CD4-positive, alpha-beta T cell (primary cell): ENCODE measurements around the gene APOC4. TPM values are rescaled to one million over a fixed set of nuclear protein-coding genes. Genes with fewer than 3 reads are reported as not detected.
A peak's percentile ranks its signal among the peaks of the same experiment; 100 is the strongest.

Experiments
- ATAC-seq: fragments of 200-7000 bp; cut with Tn5 transposase; one replicate; pipeline ENCODE4 v1.10.0; 2022; ENCODE audit warnings: mild to moderate bottlenecking; ENCODE audit not compliant: poor library complexity
- CTCF ChIA-PET: fragments of 350-600 bp; sonication (Branson Sonifier 250); formaldehyde crosslinking; loops from one replicate; lab custom pipeline; 2021; ENCODE audit warnings: antibody characterized with exemption, inconsistent platforms; lab: Charles Lee
- POLR2A ChIA-PET: fragments of 350-600 bp; sonication (Branson Sonifier 250); formaldehyde crosslinking; loops from one replicate; lab custom pipeline; 2021; ENCODE audit warnings: antibody characterized with exemption, inconsistent platforms; lab: Charles Lee
- DNase-seq, 14 experiments: peaks; one replicate each; pipeline ENCODE4 v3.0.0-alpha.2; 2013 to 2020; ENCODE audit warnings: mixed read lengths in 2 of 14
- H3K27ac ChIP-seq, 2 donors: one replicate each; pipeline versions ENCODE4 v1.5.1 to v1.7.0; 2013; ENCODE audit warnings: low read length in 2 of 2, low read depth in 1 of 2, mild to moderate bottlenecking in 1 of 2
- H3K27me3 ChIP-seq, 2 experiments: 1 replicate in 1 of 2; 2 replicates in 1 of 2; pipeline versions ENCODE4 v1.6.1 to v1.7.0; 2013; ENCODE audit warnings: low read length in 2 of 2, control low read depth in 1 of 2, mild to moderate bottlenecking in 1 of 2, moderate library complexity in 1 of 2; ENCODE audit not compliant: insufficient read depth in 2 of 2, control insufficient read depth in 1 of 2
- H3K36me3 ChIP-seq: one replicate; pipeline ENCODE4 v1.6.1; 2013; ENCODE audit warnings: low read length, control low read depth; ENCODE audit not compliant: insufficient read depth
- H3K4me1 ChIP-seq: one replicate; pipeline ENCODE4 v1.6.1; 2013; ENCODE audit warnings: low read length, control low read depth; ENCODE audit not compliant: insufficient read depth
- H3K4me3 ChIP-seq: one replicate; pipeline ENCODE4 v1.5.1; 2013; ENCODE audit warnings: mild to moderate bottlenecking, low read length, moderate library complexity
- H3K9me3 ChIP-seq, 2 experiments: 1 replicate in 1 of 2; 2 replicates in 1 of 2; pipeline versions ENCODE4 v1.6.1 to v1.7.0; 2013; ENCODE audit warnings: low read length in 2 of 2, mild to moderate bottlenecking in 2 of 2, control low read depth in 1 of 2, moderate library complexity in 1 of 2; ENCODE audit not compliant: control insufficient read depth in 1 of 2, insufficient read depth in 1 of 2
- H3K27ac Mint-ChIP-seq: one replicate; pipeline ENCODE4 v1.8.0; 2020; ENCODE audit warnings: mixed read lengths
- H3K27me3 Mint-ChIP-seq: one replicate; pipeline ENCODE4 v1.8.0; 2021; ENCODE audit warnings: mixed read lengths
- H3K36me3 Mint-ChIP-seq: one replicate; pipeline ENCODE4 v1.8.0; 2021; ENCODE audit warnings: low read depth, mixed read lengths
- H3K4me1 Mint-ChIP-seq: one replicate; pipeline ENCODE4 v1.8.0; 2021; ENCODE audit warnings: low read depth, mixed read lengths
- H3K4me3 Mint-ChIP-seq: one replicate; pipeline ENCODE4 v1.8.0; 2020; ENCODE audit warnings: mild to moderate bottlenecking, mixed read lengths
- H3K9me3 Mint-ChIP-seq: one replicate; pipeline ENCODE4 v1.8.0; 2020; ENCODE audit warnings: mixed read lengths
- CTCF ChIP-seq: fragments of 200-600 bp; IDR thresholded peaks from one replicate; pipeline ENCODE4 v1.8.0; 2022; ENCODE audit warnings: antibody characterized with exemption, mild to moderate bottlenecking
- intact Hi-C, 2 experiments: fragments of 100-400 bp; cut with DNase I in 1 of 2; cut with micrococcal nuclease in 1 of 2; formaldehyde crosslinking; loops; one replicate each; pipeline versions ENCODE4 v1.15.1 to v1.9.0; 2023 to 2025; cut with DNase I, micrococcal nuclease
- polyA plus RNA-seq, 2 donors: library from polyadenylated mRNA; unstranded; fragments of 120-200 nt; gene quantifications; one replicate each; pipeline ENCODE4 v1.2.1, GENCODE V29; 2013
- total RNA-seq, 174 experiments: library from RNA in 2 of 174; stranded (reverse) in 2 of 174; gene quantifications; one replicate each; pipeline ENCODE4 v1.2.3 and lab custom pipeline; 2021 to 2026

Gene APOC4
- not detected for total RNA-seq
- polyA plus RNA-seq (2013, experiment 1 of 2) = not detected
- polyA plus RNA-seq (2013, experiment 2 of 2) = not detected
- 0 to 0.12 (median 0) reads per million in 172 experiments for total RNA-seq (lab: John Stamatoyannopoulos, UW)

GRCh38 chr19:44942067-44942571, at the start of gene APOC4:
Gene APOC4 (plus strand): TSS chr19:44942237. CDS start chr19:44942278, 41 bp downstream.
- no peak for ATAC-seq
- TF ChIP-seq CTCF = no peak
- H3K27me3 ChIP-seq = no peaks in the 10 kb centered on the region
- CTCF ChIA-PET = no interaction called here
- H3K4me3 ChIP-seq = no peak within 1 kb of the TSS
- POLR2A ChIA-PET = no interaction called here
- H3K27ac Mint-ChIP-seq = no peak within 1 kb of the TSS
- no peaks in the 10 kb centered on the region for H3K9me3 Mint-ChIP-seq
- no peaks in the 10 kb centered on the region for H3K4me1 ChIP-seq
- H3K36me3 Mint-ChIP-seq = no peaks in the 10 kb centered on the region
- H3K27ac ChIP-seq = no peak within 1 kb of the TSS
- intact Hi-C loops = no loop called here
- no peak within 1 kb of the TSS for H3K4me3 Mint-ChIP-seq
- no peaks in the 10 kb centered on the region for H3K36me3 ChIP-seq
- no peaks in the 10 kb centered on the region for H3K4me1 Mint-ChIP-seq
- no peaks in the 10 kb centered on the region for H3K9me3 ChIP-seq
- no peaks in the 10 kb centered on the region for H3K27me3 Mint-ChIP-seq
- DNase-seq = no peak

GRCh38 chr19:44892932-44893331, 49.1 kb upstream of the APOC4 start:
- ChIA-PET POLR2A (no interaction called here), CTCF (no interaction called here)
- H3K4me1 Mint-ChIP-seq = peaks cover 25% of the 10 kb centered on the region
- H3K36me3 Mint-ChIP-seq = peaks cover 55% of the 10 kb centered on the region
- DNase-seq = no peak
- peak overlapping the region; percentile 29 for H3K27ac Mint-ChIP-seq
- no peaks in the 10 kb centered on the region for H3K9me3 Mint-ChIP-seq
- peak overlapping the region; percentile 78 for H3K4me3 Mint-ChIP-seq
- H3K27ac ChIP-seq = no peak overlapping the region
- peaks cover 47% of the 10 kb centered on the region for H3K36me3 ChIP-seq
- intact Hi-C loops = no loop called here
- H3K27me3 Mint-ChIP-seq = no peaks in the 10 kb centered on the region
- no peaks in the 10 kb centered on the region for H3K27me3 ChIP-seq
- no peaks in the 10 kb centered on the region for H3K9me3 ChIP-seq
- no peak for TF ChIP-seq CTCF
- ATAC-seq = no peak
- no peak overlapping the region for H3K4me3 ChIP-seq
- H3K4me1 ChIP-seq = peaks cover 24% of the 10 kb centered on the region

GRCh38 chr19:44893332-44894051, 48.5 kb upstream of the APOC4 start:
- TF ChIP-seq CTCF = no peak
- Mint-ChIP-seq H3K9me3 (no peaks in the 10 kb centered on the region), H3K27me3 (no peaks in the 10 kb centered on the region), H3K27ac (no peak overlapping the region), H3K4me3 (peak overlapping the region; percentile 78), H3K4me1 (peaks cover 25% of the 10 kb centered on the region), H3K36me3 (peaks cover 59% of the 10 kb centered on the region)
- ChIA-PET POLR2A (no interaction called here), CTCF (no interaction called here)
- intact Hi-C loops = no loop called here
- Histone ChIP-seq H3K4me3 (no peak overlapping the region), H3K27me3 (no peaks in the 10 kb centered on the region), H3K9me3 (no peaks in the 10 kb centered on the region), H3K4me1 (peaks cover 24% of the 10 kb centered on the region), H3K27ac (no peak overlapping the region), H3K36me3 (peaks cover 50% of the 10 kb centered on the region)
- ATAC-seq (no peak), DNase-seq (no peak)
